Ishikawa (cell line): Measurements from ENCODE around the gene FAAP100.
A peak's percentile ranks its signal among the peaks of the same experiment; 100 is the strongest.

ENCODE experiments used
- CEBPB ChIP-seq: IDR thresholded peaks from 2 replicates; pipeline ENCODE4 v1.6.1; 2012
- CREB1 ChIP-seq: IDR thresholded peaks from 2 replicates; pipeline ENCODE4 v1.6.1; 2012; ENCODE audit warnings: low read depth
- EGR1 ChIP-seq: IDR thresholded peaks from 2 replicates; pipeline ENCODE4 v1.6.1; 2012
- EP300 ChIP-seq: IDR thresholded peaks from 2 replicates; pipeline ENCODE4 v1.6.1; 2012; ENCODE audit warnings: borderline replicate concordance
- FOXM1 ChIP-seq: IDR thresholded peaks from 2 replicates; pipeline ENCODE4 v1.6.1; 2012; ENCODE audit warnings: low read depth, borderline replicate concordance
- MAX ChIP-seq: IDR thresholded peaks from 2 replicates; pipeline ENCODE4 v1.6.1; 2012
- NFIC ChIP-seq: IDR thresholded peaks from 2 replicates; pipeline ENCODE4 v1.6.1; 2012
- RAD21 ChIP-seq: IDR thresholded peaks from 2 replicates; pipeline ENCODE4 v1.6.1; 2012; ENCODE audit warnings: low read depth
- REST ChIP-seq: IDR thresholded peaks from 2 replicates; pipeline ENCODE4 v1.6.1; 2012; ENCODE audit warnings: low read depth, mild to moderate bottlenecking
- TAF1 ChIP-seq: IDR thresholded peaks from 2 replicates; pipeline ENCODE4 v1.6.1; 2012; ENCODE audit warnings: low read depth, mild to moderate bottlenecking
- TCF12 ChIP-seq: IDR thresholded peaks from 2 replicates; pipeline ENCODE4 v1.6.1; 2012; ENCODE audit warnings: low read depth
- TEAD4 ChIP-seq: IDR thresholded peaks from 2 replicates; pipeline ENCODE4 v1.6.1; 2012
- USF1 ChIP-seq: IDR thresholded peaks from 2 replicates; pipeline ENCODE4 v1.6.1; 2012
- YY1 ChIP-seq: IDR thresholded peaks from 2 replicates; pipeline ENCODE4 v1.6.1; 2012; ENCODE audit warnings: low read depth
- ZBTB7A ChIP-seq: IDR thresholded peaks from 2 replicates; pipeline ENCODE4 v1.6.1; 2012; ENCODE audit warnings: low read depth

The FAAP100 gene

GRCh38 chr17:81508639-81509206, 43.4 kb downstream of the FAAP100 start:
- TF ChIP-seq REST, result no peak
- peak; percentile 32; the same call in 1 of the 2 replicates for TF ChIP-seq TCF12
- 0 out of 2 replicates have a peak, but pooled peaks have one; percentile 26 for TF ChIP-seq TEAD4
- TF ChIP-seq NFIC, result peak; percentile 53

- TF ChIP-seq FOXM1 (no peak), TCF12 (no peak), RAD21 (no peak), CEBPB (no peak), CREB1 (no peak), USF1 (no peak), EP300 (no peak), TEAD4 (no peak), MAX (no peak), ZBTB7A (no peak)
Measured at GRCh38 chr17:81503619-81504018, 48.5 kb downstream of the FAAP100 start.

GRCh38 chr17:81502471-81503017, 49.6 kb downstream of the FAAP100 start:
- no peak for TF ChIP-seq FOXM1
- TF ChIP-seq TCF12, result no peak
- TF ChIP-seq TAF1, result no peak
- TF ChIP-seq CREB1, result no peak
- no peak for TF ChIP-seq ZBTB7A
- TF ChIP-seq REST, result no peak
- no peak for TF ChIP-seq RAD21
- TF ChIP-seq CEBPB, result no peak
- TF ChIP-seq EP300, result no peak
- TF ChIP-seq NFIC, result no peak
- TF ChIP-seq TEAD4, result no peak
- no peak for TF ChIP-seq USF1

- TF ChIP-seq EP300 (no peak), USF1 (no peak), CREB1 (no peak), EGR1 (no peak), TCF12 (no peak), NFIC (no peak), FOXM1 (no peak), YY1 (no peak), REST (no peak), TAF1 (no peak), ZBTB7A (no peak), MAX (no peak), TEAD4 (no peak), RAD21 (no peak), CEBPB (no peak)
Measured at GRCh38 chr17:81500047-81500446, 52.1 kb downstream of the FAAP100 start.
